Neural progenitor cell (in vitro differentiated cells): ENCODE measurements around the gene DHRS13. TPM values are rescaled to one million over a fixed set of nuclear protein-coding genes. Genes with fewer than 3 reads are reported as not detected.
A peak's percentile ranks its signal among the peaks of the same experiment; 100 is the strongest.
"Not testable (repeated sequence)": the region's sequence is repeated elsewhere in the genome, so short reads cannot be mapped to it uniquely, and the experiment has no call there.

ENCODE experiments used
- DNase-seq: peaks from one replicate; pipeline ENCODE4 v3.0.0-alpha.2; 2016; ENCODE audit warnings: low spot score
- H2AFZ ChIP-seq: fragments of 200-600 bp; sonication (generic); replicated peaks from 2 replicates; pipeline ENCODE4 v1.6.1; 2016; ENCODE audit warnings: antibody characterized with exemption
- H3F3A ChIP-seq: fragments of 200-600 bp; sonication (generic); 2 replicates; pipeline ENCODE4 v1.6.1; 2016; ENCODE audit warnings: antibody characterized with exemption, low read depth
- H3K27ac ChIP-seq: fragments of 200-600 bp; sonication (generic); 2 replicates; pipeline ENCODE4 v1.5.1; 2016; ENCODE audit warnings: mild to moderate bottlenecking
- H3K27me3 ChIP-seq: fragments of 200-600 bp; sonication (generic); 2 replicates; pipeline ENCODE4 v1.6.1; 2016; ENCODE audit warnings: mild to moderate bottlenecking, moderate library complexity
- H3K36me3 ChIP-seq: fragments of 200-600 bp; sonication (generic); 2 replicates; pipeline ENCODE4 v1.5.1; 2016
- H3K4me1 ChIP-seq: fragments of 200-600 bp; sonication (generic); 2 replicates; pipeline ENCODE4 v1.6.1; 2016; ENCODE audit warnings: mixed run types
- H3K4me2 ChIP-seq: fragments of 200-600 bp; sonication (generic); 2 replicates; pipeline ENCODE4 v1.6.1; 2016
- H3K4me3 ChIP-seq: fragments of 200-600 bp; sonication (generic); 2 replicates; pipeline ENCODE4 v1.5.1; 2016
- H3K79me2 ChIP-seq: fragments of 200-600 bp; sonication (generic); 2 replicates; pipeline ENCODE4 v1.6.1; 2016; ENCODE audit warnings: low read depth
- H3K9ac ChIP-seq: fragments of 200-600 bp; sonication (generic); 2 replicates; pipeline ENCODE4 v1.6.1; 2016
- H3K9me3 ChIP-seq: fragments of 200-600 bp; sonication (generic); 2 replicates; pipeline ENCODE4 v1.5.1; 2016; ENCODE audit warnings: low read depth
- H4K20me1 ChIP-seq: fragments of 200-600 bp; sonication (generic); 2 replicates; pipeline ENCODE4 v1.6.1; 2016; ENCODE audit warnings: low read depth
- H3K27ac Mint-ChIP-seq: 3 replicates; pipeline ENCODE4 v1.8.0; 2021; ENCODE audit warnings: mixed read lengths
- H3K27me3 Mint-ChIP-seq: 2 replicates; pipeline ENCODE4 v1.8.0; 2022; ENCODE audit warnings: low read depth, mild to moderate bottlenecking, inconsistent platforms, moderate library complexity, mixed read lengths; ENCODE audit not compliant: insufficient read depth
- H3K36me3 Mint-ChIP-seq: 3 replicates; pipeline ENCODE4 v1.8.0; 2021; ENCODE audit warnings: mixed read lengths
- H3K4me1 Mint-ChIP-seq: 3 replicates; pipeline ENCODE4 v1.8.0; 2021; ENCODE audit warnings: mixed read lengths
- H3K4me3 Mint-ChIP-seq: 3 replicates; pipeline ENCODE4 v1.8.0; 2021; ENCODE audit warnings: mild to moderate bottlenecking, moderate library complexity, mixed read lengths
- H3K9me3 Mint-ChIP-seq: 3 replicates; pipeline ENCODE4 v1.8.0; 2020; ENCODE audit warnings: mixed read lengths
- EZH2 ChIP-seq: fragments of 200-600 bp; sonication (generic); IDR thresholded peaks from 2 replicates; pipeline ENCODE4 v1.6.1; 2017; ENCODE audit warnings: antibody characterized with exemption, mild to moderate bottlenecking, moderate library complexity
- EZH2phosphoT487 ChIP-seq: fragments of 200-600 bp; sonication (generic); IDR thresholded peaks from 2 replicates; pipeline ENCODE4 v1.6.1; 2017; ENCODE audit warnings: antibody characterized with exemption
- total RNA-seq: library from RNA; depleted of rRNA; stranded (reverse); fragments of >200 nt; gene quantifications from 2 replicates; pipeline ENCODE4 v1.2.3, GENCODE V29; 2015; ENCODE audit warnings: low replicate concordance
- TF ChIP-seq, protein P1 (sequence below): fragments of 200-600 bp; sonication (generic); IDR thresholded peaks from 2 replicates; pipeline ENCODE4 v1.5.1; 2017; ENCODE audit warnings: antibody characterized with exemption, mild to moderate bottlenecking

The DHRS13 gene
- total RNA-seq, 1 donor from 2014 or later, result 25.6 TPM

DNA sequence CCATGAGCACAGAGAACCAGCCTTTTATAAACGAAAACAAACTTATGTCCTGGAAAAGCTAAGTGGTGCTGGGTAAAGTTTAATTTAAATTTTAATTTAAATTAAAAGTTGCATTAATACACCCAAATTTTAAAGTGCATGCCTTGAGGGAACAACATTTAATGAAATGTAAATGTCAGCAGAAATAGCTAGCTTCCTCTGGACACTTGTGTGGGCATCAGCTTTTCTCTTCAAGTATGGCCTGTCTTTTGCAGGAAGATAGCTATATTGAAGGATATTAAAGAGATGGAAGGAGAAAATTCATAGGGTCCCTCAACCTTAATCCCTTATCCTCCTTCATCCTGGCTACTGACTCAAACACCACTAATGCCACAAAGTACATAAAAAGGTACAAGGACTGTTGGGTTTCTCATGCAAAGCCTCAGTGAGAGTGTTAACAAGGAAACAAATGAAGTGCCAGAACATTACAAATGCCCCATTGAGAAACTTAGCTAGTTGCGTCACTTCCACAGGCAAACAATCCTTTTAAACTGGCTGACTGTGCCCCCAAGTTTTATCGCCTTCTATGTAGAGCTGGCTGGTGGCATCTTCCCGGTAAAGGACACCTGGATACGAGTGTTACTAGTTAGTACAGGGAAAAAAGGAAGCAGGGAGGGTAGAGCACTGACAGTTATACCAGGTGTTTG is 34.3 kb upstream of the DHRS13 start:
- no peak overlapping the region for H3K4me3 ChIP-seq
- no peaks in the 10 kb centered on the region for H3K9me3 ChIP-seq
- H3K4me1 ChIP-seq, result peaks cover 62% of the 10 kb centered on the region
- H3K27me3 ChIP-seq, result no peaks in the 10 kb centered on the region
- DNase-seq, result no peak
- H4K20me1 ChIP-seq, result peaks cover 99% of the 10 kb centered on the region
- H3K9ac ChIP-seq, result peak overlapping the region; percentile 15
- H3K27me3 Mint-ChIP-seq, result peaks cover 2% of the 10 kb centered on the region
- no peak overlapping the region for H3K4me3 Mint-ChIP-seq
- peak overlapping the region; percentile 79 for H3K27ac ChIP-seq
- peaks cover 60% of the 10 kb centered on the region for H3F3A ChIP-seq
- TF ChIP-seq EZH2phosphoT487, result no peak
- TF ChIP-seq EZH2, result no peak
- TF ChIP-seq, protein P1, sequence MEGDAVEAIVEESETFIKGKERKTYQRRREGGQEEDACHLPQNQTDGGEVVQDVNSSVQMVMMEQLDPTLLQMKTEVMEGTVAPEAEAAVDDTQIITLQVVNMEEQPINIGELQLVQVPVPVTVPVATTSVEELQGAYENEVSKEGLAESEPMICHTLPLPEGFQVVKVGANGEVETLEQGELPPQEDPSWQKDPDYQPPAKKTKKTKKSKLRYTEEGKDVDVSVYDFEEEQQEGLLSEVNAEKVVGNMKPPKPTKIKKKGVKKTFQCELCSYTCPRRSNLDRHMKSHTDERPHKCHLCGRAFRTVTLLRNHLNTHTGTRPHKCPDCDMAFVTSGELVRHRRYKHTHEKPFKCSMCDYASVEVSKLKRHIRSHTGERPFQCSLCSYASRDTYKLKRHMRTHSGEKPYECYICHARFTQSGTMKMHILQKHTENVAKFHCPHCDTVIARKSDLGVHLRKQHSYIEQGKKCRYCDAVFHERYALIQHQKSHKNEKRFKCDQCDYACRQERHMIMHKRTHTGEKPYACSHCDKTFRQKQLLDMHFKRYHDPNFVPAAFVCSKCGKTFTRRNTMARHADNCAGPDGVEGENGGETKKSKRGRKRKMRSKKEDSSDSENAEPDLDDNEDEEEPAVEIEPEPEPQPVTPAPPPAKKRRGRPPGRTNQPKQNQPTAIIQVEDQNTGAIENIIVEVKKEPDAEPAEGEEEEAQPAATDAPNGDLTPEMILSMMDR, result no peak
- H3K4me1 Mint-ChIP-seq, result peaks cover 55% of the 10 kb centered on the region
- H3K79me2 ChIP-seq, result peaks cover 100% of the 10 kb centered on the region
- H3K27ac Mint-ChIP-seq, result no peak overlapping the region
- H3K36me3 ChIP-seq, result no peaks in the 10 kb centered on the region
- peak overlapping the region; percentile 63 for H3K4me2 ChIP-seq
- H2AFZ ChIP-seq, result no peak overlapping the region
- no peaks in the 10 kb centered on the region for H3K9me3 Mint-ChIP-seq
- peaks cover 18% of the 10 kb centered on the region for H3K36me3 Mint-ChIP-seq

DNA sequence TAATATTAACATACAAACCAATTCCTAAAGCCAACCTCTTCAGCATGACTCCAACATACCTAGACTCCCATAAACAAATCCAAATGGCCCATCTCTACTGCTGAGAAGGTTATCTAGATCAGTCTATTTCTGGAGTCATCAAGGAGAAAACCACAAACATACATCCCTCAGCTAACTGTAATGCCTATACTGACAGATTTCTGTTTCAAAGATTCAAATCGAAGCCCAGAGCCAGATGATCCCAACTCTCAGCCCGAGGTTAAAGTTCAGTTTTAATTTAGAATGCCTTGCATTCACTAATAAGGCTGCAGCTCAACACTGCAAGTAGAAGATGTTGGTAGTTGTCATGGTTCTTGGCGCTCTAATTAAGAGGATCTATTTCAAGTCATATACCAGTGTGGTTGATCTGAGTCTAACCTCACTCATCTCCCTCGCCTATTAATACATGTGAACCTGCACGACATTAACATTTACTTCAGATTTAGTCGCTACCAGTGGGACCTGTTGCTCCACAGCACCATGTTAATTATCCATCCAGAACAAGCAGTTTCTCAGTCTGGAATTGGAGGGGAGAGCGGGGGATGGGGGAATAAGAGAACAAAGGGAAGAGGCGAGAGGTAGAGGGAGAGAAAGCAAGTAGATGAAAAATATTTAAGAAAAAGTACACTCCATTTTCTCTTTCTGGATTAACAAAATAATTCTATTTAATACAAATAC is 33.0 kb upstream of the DHRS13 start:
- peaks cover 100% of the 10 kb centered on the region for H3K79me2 ChIP-seq
- H3K4me1 ChIP-seq, result peaks cover 52% of the 10 kb centered on the region
- no peak overlapping the region for H3K27ac Mint-ChIP-seq
- no peaks in the 10 kb centered on the region for H3K36me3 ChIP-seq
- H3K4me1 Mint-ChIP-seq, result peaks cover 45% of the 10 kb centered on the region
- H3K27ac ChIP-seq, result no peak overlapping the region
- H3K9ac ChIP-seq, result no peak overlapping the region
- no peaks in the 10 kb centered on the region for H3K27me3 ChIP-seq
- H3K27me3 Mint-ChIP-seq, result peaks cover 2% of the 10 kb centered on the region
- no peak overlapping the region for H2AFZ ChIP-seq
- peaks cover 18% of the 10 kb centered on the region for H3K36me3 Mint-ChIP-seq
- no peak for DNase-seq
- peaks cover 47% of the 10 kb centered on the region for H3F3A ChIP-seq
- H3K4me3 ChIP-seq, result no peak overlapping the region
- H3K9me3 ChIP-seq, result no peaks in the 10 kb centered on the region
- peak overlapping the region; percentile 63 for H3K4me2 ChIP-seq
- no peaks in the 10 kb centered on the region for H3K9me3 Mint-ChIP-seq
- peaks cover 99% of the 10 kb centered on the region for H4K20me1 ChIP-seq
- TF ChIP-seq EZH2, result no peak
- TF ChIP-seq, protein P1, result no peak
- no peak for TF ChIP-seq EZH2phosphoT487
- no peak overlapping the region for H3K4me3 Mint-ChIP-seq

DNA sequence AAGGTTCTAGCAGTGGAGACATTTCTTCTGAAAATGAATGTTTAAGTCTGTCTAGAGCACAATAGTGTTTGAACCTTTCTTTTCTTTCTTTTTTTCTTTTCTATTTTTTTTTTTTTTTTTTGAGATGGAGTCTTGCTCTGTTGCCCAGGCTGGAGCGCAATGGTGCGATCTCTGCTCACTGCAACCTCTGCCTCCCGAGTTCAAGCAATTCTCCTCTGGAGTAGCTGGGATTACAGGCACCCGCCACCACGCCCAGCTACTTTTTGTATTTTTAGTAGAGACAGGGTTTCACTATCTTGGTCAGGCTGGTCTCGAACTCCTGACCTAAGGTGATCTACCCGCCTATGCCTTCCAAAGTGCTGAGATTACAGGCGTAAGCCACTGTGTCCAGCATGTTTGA is 31.6 kb upstream of the DHRS13 start:
- peaks cover 99% of the 10 kb centered on the region for H4K20me1 ChIP-seq
- H3K4me1 Mint-ChIP-seq, result peaks cover 31% of the 10 kb centered on the region

DNA sequence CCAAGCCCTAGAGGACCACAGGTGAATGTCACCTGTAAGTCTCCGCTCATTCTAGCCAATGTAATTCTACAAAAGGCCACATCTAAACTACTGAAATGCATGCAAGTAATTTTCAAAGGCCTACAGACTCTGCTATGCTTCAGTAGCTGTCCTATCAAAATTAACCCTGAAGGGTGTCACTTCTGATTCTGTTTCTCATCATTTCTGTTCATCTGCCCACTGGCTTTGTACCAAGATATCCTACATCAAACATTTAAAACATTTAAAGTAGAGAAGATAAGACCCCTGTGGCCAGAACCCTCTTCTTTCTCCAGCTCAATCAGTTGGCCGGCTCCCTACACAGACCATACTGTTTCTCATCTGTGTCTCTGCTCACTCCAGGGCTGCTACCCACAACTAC is 26.9 kb upstream of the DHRS13 start:
- peaks cover 4% of the 10 kb centered on the region for H3K27me3 Mint-ChIP-seq
- TF ChIP-seq EZH2phosphoT487, result no peak
- H3K27ac Mint-ChIP-seq, result no peak overlapping the region
- Histone ChIP-seq H3K9me3 (no peaks in the 10 kb centered on the region), H4K20me1 (peaks cover 98% of the 10 kb centered on the region), H3K4me2 (no peak overlapping the region), H3K79me2 (peaks cover 97% of the 10 kb centered on the region), H3K4me1 (no peaks in the 10 kb centered on the region), H3K36me3 (no peaks in the 10 kb centered on the region), H3K9ac (no peak overlapping the region), H2AFZ (no peak overlapping the region), H3K27ac (no peak overlapping the region), H3K4me3 (no peak overlapping the region), H3F3A (peaks cover 21% of the 10 kb centered on the region), H3K27me3 (no peaks in the 10 kb centered on the region)
- no peaks in the 10 kb centered on the region for H3K4me1 Mint-ChIP-seq
- H3K9me3 Mint-ChIP-seq, result no peaks in the 10 kb centered on the region
- H3K4me3 Mint-ChIP-seq, result no peak overlapping the region
- DNase-seq, result no peak
- peaks cover 40% of the 10 kb centered on the region for H3K36me3 Mint-ChIP-seq

More for the DNA sequence above, 31.6 kb upstream of the DHRS13 start:
- not testable (repeated sequence) for H3K27ac Mint-ChIP-seq, H3K9ac ChIP-seq, H3K4me3 Mint-ChIP-seq, H3K4me3 ChIP-seq, H3K9me3 ChIP-seq, H3K27me3 ChIP-seq, H3K27me3 Mint-ChIP-seq, H2AFZ ChIP-seq, H3K4me2 ChIP-seq, H3K36me3 ChIP-seq, H3K27ac ChIP-seq, DNase-seq, H3K9me3 Mint-ChIP-seq
- H3K36me3 Mint-ChIP-seq, result peaks cover 26% of the 10 kb centered on the region
- H3K4me1 ChIP-seq, result peaks cover 38% of the 10 kb centered on the region
- peaks cover 100% of the 10 kb centered on the region for H3K79me2 ChIP-seq
- H3F3A ChIP-seq, result peaks cover 43% of the 10 kb centered on the region
